ACC112 (cell line): ENCODE data around the gene SRP68.

Experiments
- H2AFZ ChIP-seq: fragments of 200-600 bp; sonication (generic); one replicate; pipeline ENCODE4 v1.6.0; 2017; ENCODE audit warnings: antibody characterized with exemption, low read length; ENCODE audit not compliant: unreplicated experiment
- H3K27ac ChIP-seq: fragments of 200-600 bp; sonication (generic); 2 replicates; pipeline ENCODE4 v1.5.1; 2014; ENCODE audit warnings: low read depth, mild to moderate bottlenecking, antibody characterized with exemption, low read length, moderate library complexity
- H3K27me3 ChIP-seq: fragments of 200-600 bp; sonication (generic); 2 replicates; pipeline ENCODE4 v1.6.1; 2014; ENCODE audit warnings: mild to moderate bottlenecking, antibody characterized with exemption, low read length, moderate library complexity, mixed read lengths; ENCODE audit not compliant: insufficient read depth
- H3K36me3 ChIP-seq: fragments of 200-600 bp; sonication (generic); 2 replicates; pipeline ENCODE4 v1.6.1; 2016; ENCODE audit warnings: mild to moderate bottlenecking, antibody characterized with exemption, low read length, moderate library complexity, mixed read lengths; ENCODE audit not compliant: insufficient read depth
- H3K4me1 ChIP-seq: fragments of 200-600 bp; sonication (generic); one replicate; pipeline ENCODE4 v1.6.1; 2016; ENCODE audit warnings: low read length, mixed read lengths; ENCODE audit not compliant: insufficient read depth, unreplicated experiment, control insufficient read depth
- H3K4me3 ChIP-seq: fragments of 200-600 bp; sonication (generic); 2 replicates; pipeline ENCODE4 v1.5.1; 2014; ENCODE audit warnings: mild to moderate bottlenecking, low read depth, low read length
- H3K79me2 ChIP-seq: fragments of 200-600 bp; sonication (generic); one replicate; pipeline ENCODE4 v1.6.0; 2016; ENCODE audit warnings: low read length; ENCODE audit not compliant: control insufficient read depth, unreplicated experiment, insufficient read depth

SRP68 gene

GRCh38 chr17:76103274-76104139 lies 31.2 kb upstream of the SRP68 start, which contains the start of gene EXOC7:
EXOC7 (minus strand) TSS chr17:76103787; CDS start chr17:76103692, 95 bp downstream.
- H3K27ac ChIP-seq, result no peak within 1 kb of the TSS; the same call in 1 of the 2 replicates
- peak within 1 kb of the TSS; percentile 92 for H3K4me3 ChIP-seq
- peak within 1 kb of the TSS; percentile 94 for H2AFZ ChIP-seq
- H3K36me3 ChIP-seq, result peaks cover 11% of the 10 kb centered on the region; the same call in 1 of the 2 replicates
- no peaks in the 10 kb centered on the region for H3K4me1 ChIP-seq
- no peaks in the 10 kb centered on the region for H3K27me3 ChIP-seq
- peaks cover 17% of the 10 kb centered on the region for H3K79me2 ChIP-seq

GRCh38 chr17:76102944-76103273 lies 30.6 kb upstream of the SRP68 start:
- Histone ChIP-seq H3K79me2 (peaks cover 17% of the 10 kb centered on the region), H3K4me1 (no peaks in the 10 kb centered on the region), H2AFZ (peak overlapping the region; percentile 94), H3K27ac (no peak overlapping the region), H3K4me3 (peak overlapping the region; percentile 92), H3K27me3 (no peaks in the 10 kb centered on the region), H3K36me3 (peaks cover 11% of the 10 kb centered on the region; the same call in 1 of the 2 replicates)

- H3K79me2 ChIP-seq, result peaks cover 9% of the 10 kb centered on the region
- no peak overlapping the region for H3K27ac ChIP-seq
- no peaks in the 10 kb centered on the region for H3K27me3 ChIP-seq
- no peak overlapping the region for H2AFZ ChIP-seq
- peaks cover 26% of the 10 kb centered on the region; the same call in 1 of the 2 replicates for H3K36me3 ChIP-seq
- H3K4me3 ChIP-seq, result no peak overlapping the region
- peaks cover 8% of the 10 kb centered on the region for H3K4me1 ChIP-seq
These were observed 25.5 kb upstream of the SRP68 start for GRCh38 chr17:76097716-76098295.

DNA sequence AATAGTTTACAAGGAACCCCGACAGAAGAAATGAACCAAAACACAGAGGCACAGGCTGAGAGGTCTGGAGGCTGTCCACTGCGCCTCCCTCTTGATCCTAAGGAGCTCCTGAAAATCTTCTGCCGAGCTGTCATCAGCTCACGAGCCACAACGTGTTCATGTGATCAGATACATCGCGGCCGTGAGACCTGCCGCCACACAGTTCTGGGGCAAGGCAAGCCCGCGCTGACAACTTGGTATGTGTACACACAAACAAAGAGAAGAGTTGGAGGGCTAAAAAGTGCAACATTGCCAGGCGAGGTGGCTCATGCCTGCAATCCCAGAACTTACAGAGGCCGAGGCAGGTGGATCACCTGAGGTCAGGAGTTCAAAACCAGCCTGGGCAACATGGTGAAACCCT lies 23.6 kb upstream of the SRP68 start:
- Histone ChIP-seq H3K36me3 (peaks cover 20% of the 10 kb centered on the region; the same call in 1 of the 2 replicates), H3K4me1 (peaks cover 8% of the 10 kb centered on the region), H3K27ac (no peak overlapping the region), H3K27me3 (no peaks in the 10 kb centered on the region), H2AFZ (no peak overlapping the region), H3K79me2 (no peaks in the 10 kb centered on the region), H3K4me3 (no peak overlapping the region)

GRCh38 chr17:76094046-76094445 lies 21.7 kb upstream of the SRP68 start:
- peaks cover 8% of the 10 kb centered on the region for H3K4me1 ChIP-seq
- peaks cover 15% of the 10 kb centered on the region; the same call in 1 of the 2 replicates for H3K36me3 ChIP-seq
- no peak overlapping the region for H3K4me3 ChIP-seq
- H3K79me2 ChIP-seq, result no peaks in the 10 kb centered on the region
- H3K27me3 ChIP-seq, result no peaks in the 10 kb centered on the region
- H3K27ac ChIP-seq, result peak overlapping the region; percentile 72; the same call in 1 of the 2 replicates
- H2AFZ ChIP-seq, result no peak overlapping the region

DNA sequence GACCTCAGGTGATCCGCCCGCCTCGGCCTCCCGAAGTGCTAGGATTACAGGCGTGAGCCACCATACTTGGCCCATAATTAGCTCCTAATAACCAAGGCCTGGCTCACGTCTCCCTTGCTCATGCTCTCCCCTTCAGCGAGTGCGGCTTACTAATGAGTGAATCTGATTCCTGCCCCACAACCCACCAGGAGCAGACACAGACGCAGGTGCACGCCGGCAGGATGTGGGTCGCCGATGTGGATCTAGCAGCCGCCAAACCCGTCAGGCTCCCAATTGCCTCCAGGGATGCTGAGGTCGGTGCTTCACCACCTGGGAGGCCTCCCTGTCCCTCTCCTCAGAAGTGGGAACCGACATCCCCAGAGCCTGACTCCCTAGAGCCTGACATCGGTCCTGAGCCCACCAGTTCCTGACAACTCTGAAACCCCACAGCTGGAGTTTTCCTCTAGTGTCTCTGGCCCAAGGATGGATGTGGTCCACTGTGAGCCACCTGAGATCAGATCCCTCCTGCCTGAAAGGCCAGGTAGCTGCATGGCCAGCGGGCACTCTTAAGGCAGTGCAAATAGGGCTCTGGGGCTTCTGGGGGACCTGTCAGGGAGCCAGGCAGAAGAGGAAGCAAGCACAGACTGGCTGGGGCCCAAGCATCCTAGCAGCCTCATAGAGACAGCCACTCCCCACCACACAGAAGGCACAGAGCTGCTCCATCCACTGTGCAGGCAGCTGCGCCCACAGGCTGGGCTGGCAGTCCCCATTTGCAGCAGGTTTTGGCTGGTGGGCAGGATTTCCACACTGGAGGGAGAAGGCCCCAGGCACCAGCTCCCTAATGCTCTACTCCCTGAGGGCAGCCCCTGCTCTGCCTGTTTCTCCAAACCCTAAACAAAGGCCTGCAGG lies 20.5 kb upstream of the SRP68 start:
- H3K36me3 ChIP-seq, result peaks cover 15% of the 10 kb centered on the region; the same call in 1 of the 2 replicates

DNA sequence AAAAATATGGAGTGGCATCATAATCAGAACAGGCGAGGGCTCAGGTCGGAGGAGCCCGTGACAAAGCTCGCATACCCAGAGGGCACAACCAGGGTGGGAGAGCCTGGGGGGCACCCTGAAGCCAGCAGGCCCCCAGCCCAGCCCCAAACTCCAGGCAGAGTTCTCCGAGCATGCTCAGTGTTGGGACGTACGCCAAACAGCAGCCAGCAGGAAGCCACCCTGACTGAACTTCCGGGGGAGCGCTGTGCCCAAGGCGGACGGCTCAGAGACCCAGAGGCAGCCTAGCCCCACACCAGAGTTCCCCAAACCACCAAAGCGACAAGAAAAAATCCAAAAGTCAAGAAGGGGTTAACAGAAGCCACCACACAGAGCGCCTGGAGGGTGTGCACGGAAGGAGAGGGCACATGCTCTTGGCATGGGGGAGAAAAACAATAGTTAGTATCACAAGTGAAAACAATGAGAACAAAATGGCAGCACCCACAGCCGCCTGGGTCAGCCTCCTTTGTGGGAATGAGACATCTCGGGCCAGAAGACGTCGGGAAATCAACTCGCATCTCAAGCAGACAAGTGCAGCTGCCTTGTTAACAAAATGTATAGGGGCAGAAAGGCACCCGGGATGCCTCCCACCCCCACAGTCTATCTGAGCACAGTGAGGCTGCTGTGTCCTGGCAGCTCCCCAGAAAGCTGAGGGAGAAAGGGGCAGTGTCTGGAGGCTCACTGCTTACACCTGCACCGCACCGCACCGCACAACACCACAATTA lies 19.4 kb upstream of the SRP68 start:
- Histone ChIP-seq H3K4me1 (peaks cover 8% of the 10 kb centered on the region), H3K27me3 (no peaks in the 10 kb centered on the region), H2AFZ (no peak overlapping the region), H3K36me3 (peaks cover 15% of the 10 kb centered on the region; the same call in 1 of the 2 replicates), H3K4me3 (no peak overlapping the region), H3K79me2 (no peaks in the 10 kb centered on the region), H3K27ac (no peak overlapping the region)

More for the DNA sequence above, 20.5 kb upstream of the SRP68 start:
- Histone ChIP-seq H3K27me3 (no peaks in the 10 kb centered on the region), H3K27ac (no peak overlapping the region), H3K4me1 (peaks cover 8% of the 10 kb centered on the region), H3K4me3 (no peak overlapping the region), H3K79me2 (no peaks in the 10 kb centered on the region), H2AFZ (no peak overlapping the region)

GRCh38 chr17:76090517-76091129 lies 18.3 kb upstream of the SRP68 start:
- no peak overlapping the region for H2AFZ ChIP-seq
- peaks cover 8% of the 10 kb centered on the region for H3K4me1 ChIP-seq
- H3K79me2 ChIP-seq, result no peaks in the 10 kb centered on the region
- peaks cover 15% of the 10 kb centered on the region; the same call in 1 of the 2 replicates for H3K36me3 ChIP-seq
- no peaks in the 10 kb centered on the region for H3K27me3 ChIP-seq
- no peak overlapping the region for H3K27ac ChIP-seq
- H3K4me3 ChIP-seq, result no peak overlapping the region

DNA sequence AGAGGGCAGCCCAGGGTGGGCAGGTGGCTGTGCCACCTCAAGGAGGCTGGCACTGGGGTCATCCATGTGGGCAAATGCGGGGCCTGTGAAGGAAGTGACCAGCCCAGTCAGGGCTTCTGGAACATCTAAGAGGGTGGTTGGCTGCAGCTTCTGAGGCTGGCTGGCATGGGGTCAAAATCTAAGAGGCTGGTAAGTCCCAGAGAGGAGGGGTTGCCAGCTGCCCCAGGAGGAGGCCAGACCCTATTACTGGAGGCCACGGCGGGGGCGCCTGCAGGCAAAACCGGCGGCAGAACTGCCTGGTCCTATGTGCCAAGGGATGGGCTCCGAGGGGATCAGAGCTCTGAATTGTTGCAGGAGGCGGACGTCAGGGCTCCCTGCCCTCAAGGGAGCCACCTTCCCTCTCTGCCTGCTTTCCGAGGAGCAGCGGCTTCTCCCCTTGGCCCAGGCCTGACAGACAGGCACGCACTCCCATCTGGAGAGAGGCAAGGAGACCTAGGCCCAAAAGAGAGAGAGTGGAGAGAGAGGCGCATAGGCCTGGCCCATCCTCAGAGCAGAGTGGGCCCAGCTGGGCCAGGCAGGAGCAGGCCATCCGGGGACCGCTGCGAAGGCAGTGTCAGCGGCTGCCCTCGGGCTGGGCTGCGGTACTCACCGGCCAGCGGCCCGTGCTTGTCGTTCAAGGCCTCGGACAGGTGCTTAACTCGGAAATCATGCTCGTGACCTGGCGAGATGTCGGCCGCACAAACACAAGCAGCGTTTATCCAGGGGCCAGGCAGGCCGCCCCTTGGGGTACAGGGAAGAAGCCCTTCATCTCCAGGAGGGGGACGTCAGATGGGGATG lies 17.6 kb upstream of the SRP68 start:
- H3K4me1 ChIP-seq, result peaks cover 8% of the 10 kb centered on the region
- H3K4me3 ChIP-seq, result no peak overlapping the region
- no peak overlapping the region for H2AFZ ChIP-seq
- H3K36me3 ChIP-seq, result peaks cover 15% of the 10 kb centered on the region; the same call in 1 of the 2 replicates
- no peaks in the 10 kb centered on the region for H3K27me3 ChIP-seq
- no peaks in the 10 kb centered on the region for H3K79me2 ChIP-seq
- H3K27ac ChIP-seq, result no peak overlapping the region
